ENCODE data around the gene PDE10A. TPM values are rescaled to one million over a fixed set of nuclear protein-coding genes. Genes with fewer than 3 reads are reported as not detected.

The PDE10A gene
- total RNA-seq, 1 experiment from 2014 or later = 0.31 TPM

GRCh38 chr6:165575158-165575549 is 87.9 kb downstream of the PDE10A start:
- no peak for DNase-seq
- Mint-ChIP-seq H3K27me3 (ENCODE audit: low read depth) (no peaks in the 10 kb centered on the region), H3K4me1 (no peaks in the 10 kb centered on the region), H3K4me3 (no peak overlapping the region), H3K27ac (no peak overlapping the region), H3K36me3 (ENCODE audit: insufficient read depth in 1 of 3, low read depth in 3 of 3) (no peaks in the 10 kb centered on the region), H3K9me3 (no peaks in the 10 kb centered on the region)
- H3K27ac ChIP-seq (ENCODE audit: insufficient read length, low read depth, low read length) = no peak overlapping the region
- H3T11ph ChIP-seq (ENCODE audit: low read length) = no peak overlapping the region
- H3K4me1 ChIP-seq (ENCODE audit: insufficient read depth, low read length) = 0 out of 2 replicates have a peak, but pooled peaks cover 1% of the 10 kb centered on the region
- no peak overlapping the region for H2BK15ac ChIP-seq (ENCODE audit: low read depth, low read length)
- H3K4ac ChIP-seq (ENCODE audit: low read depth, low read length) = no peak overlapping the region
- WGBS (ENCODE audit: extremely low coverage, insufficient read length, low lambda C conversion rate) = no CpG with 5 or more reads among the region's 3 CpGs
- no peak overlapping the region for H2AFZ ChIP-seq (ENCODE audit: low read length)
- no peak overlapping the region for H3K4me2 ChIP-seq (ENCODE audit: insufficient read depth, insufficient read length, low read length)
- H3K23me2 ChIP-seq (ENCODE audit: insufficient read length, low read depth, low read length, poor library complexity, severe bottlenecking) = no peaks in the 10 kb centered on the region
- no peak overlapping the region for H4K8ac ChIP-seq (replicated peaks; ENCODE audit: insufficient read length, low read depth, low read length)
- H3K27me3 ChIP-seq (ENCODE audit: insufficient read depth, low read length) = no peaks in the 10 kb centered on the region
- no peak overlapping the region for H2BK20ac ChIP-seq (ENCODE audit: low read depth, low read length, poor library complexity, severe bottlenecking)
- no peak overlapping the region for H4K91ac ChIP-seq (ENCODE audit: insufficient read length, low read depth, low read length)
- no peak overlapping the region for H3K9ac ChIP-seq (ENCODE audit: extremely low read depth, insufficient read length, low read length)
- H2BK5ac ChIP-seq (ENCODE audit: insufficient read length, low read length) = no peak overlapping the region
- no peak overlapping the region for H2BK120ac ChIP-seq (ENCODE audit: low read depth, low read length, poor library complexity, severe bottlenecking)
- TF ChIP-seq, protein P1, sequence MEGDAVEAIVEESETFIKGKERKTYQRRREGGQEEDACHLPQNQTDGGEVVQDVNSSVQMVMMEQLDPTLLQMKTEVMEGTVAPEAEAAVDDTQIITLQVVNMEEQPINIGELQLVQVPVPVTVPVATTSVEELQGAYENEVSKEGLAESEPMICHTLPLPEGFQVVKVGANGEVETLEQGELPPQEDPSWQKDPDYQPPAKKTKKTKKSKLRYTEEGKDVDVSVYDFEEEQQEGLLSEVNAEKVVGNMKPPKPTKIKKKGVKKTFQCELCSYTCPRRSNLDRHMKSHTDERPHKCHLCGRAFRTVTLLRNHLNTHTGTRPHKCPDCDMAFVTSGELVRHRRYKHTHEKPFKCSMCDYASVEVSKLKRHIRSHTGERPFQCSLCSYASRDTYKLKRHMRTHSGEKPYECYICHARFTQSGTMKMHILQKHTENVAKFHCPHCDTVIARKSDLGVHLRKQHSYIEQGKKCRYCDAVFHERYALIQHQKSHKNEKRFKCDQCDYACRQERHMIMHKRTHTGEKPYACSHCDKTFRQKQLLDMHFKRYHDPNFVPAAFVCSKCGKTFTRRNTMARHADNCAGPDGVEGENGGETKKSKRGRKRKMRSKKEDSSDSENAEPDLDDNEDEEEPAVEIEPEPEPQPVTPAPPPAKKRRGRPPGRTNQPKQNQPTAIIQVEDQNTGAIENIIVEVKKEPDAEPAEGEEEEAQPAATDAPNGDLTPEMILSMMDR (conservative IDR thresholded peaks at IDR 0.05) = no peak
- no peaks in the 10 kb centered on the region for H3K79me1 ChIP-seq (ENCODE audit: insufficient read depth, low read depth, low read length, poor library complexity, severe bottlenecking)
- H3K23ac ChIP-seq (ENCODE audit: insufficient read length, low read depth, low read length) = no peak overlapping the region
- no peaks in the 10 kb centered on the region for H4K20me1 ChIP-seq (ENCODE audit: control insufficient read depth, insufficient read depth, insufficient read length)
- no peaks in the 10 kb centered on the region for H3K79me2 ChIP-seq (ENCODE audit: insufficient read depth, low read length)
- H2AK5ac ChIP-seq (ENCODE audit: insufficient read length, low read length) = no peak overlapping the region
- no peak overlapping the region for H3K18ac ChIP-seq (ENCODE audit: insufficient read length, low read depth, low read length)
- H4K5ac ChIP-seq (ENCODE audit: insufficient read length, low read depth, low read length) = no peak overlapping the region
- H3K14ac ChIP-seq (ENCODE audit: insufficient read depth, low read length) = no peak overlapping the region
- H3K9me3 ChIP-seq (ENCODE audit: control insufficient read depth, low read depth, low read length) = no peaks in the 10 kb centered on the region
- no peak overlapping the region for H3K56ac ChIP-seq (ENCODE audit: insufficient read length, low read depth, low read length)
- no peak overlapping the region for H2BK12ac ChIP-seq (ENCODE audit: insufficient read length, low read depth, low read length)

Measured in H9 (cell line).